ENCODE measurements around the gene RASGRP1. TPM values are rescaled to one million over a fixed set of nuclear protein-coding genes. Genes with fewer than 3 reads are reported as not detected.

Gene RASGRP1
- total RNA-seq, 1 experiment from 2014 or later, result 2.8 TPM

DNA sequence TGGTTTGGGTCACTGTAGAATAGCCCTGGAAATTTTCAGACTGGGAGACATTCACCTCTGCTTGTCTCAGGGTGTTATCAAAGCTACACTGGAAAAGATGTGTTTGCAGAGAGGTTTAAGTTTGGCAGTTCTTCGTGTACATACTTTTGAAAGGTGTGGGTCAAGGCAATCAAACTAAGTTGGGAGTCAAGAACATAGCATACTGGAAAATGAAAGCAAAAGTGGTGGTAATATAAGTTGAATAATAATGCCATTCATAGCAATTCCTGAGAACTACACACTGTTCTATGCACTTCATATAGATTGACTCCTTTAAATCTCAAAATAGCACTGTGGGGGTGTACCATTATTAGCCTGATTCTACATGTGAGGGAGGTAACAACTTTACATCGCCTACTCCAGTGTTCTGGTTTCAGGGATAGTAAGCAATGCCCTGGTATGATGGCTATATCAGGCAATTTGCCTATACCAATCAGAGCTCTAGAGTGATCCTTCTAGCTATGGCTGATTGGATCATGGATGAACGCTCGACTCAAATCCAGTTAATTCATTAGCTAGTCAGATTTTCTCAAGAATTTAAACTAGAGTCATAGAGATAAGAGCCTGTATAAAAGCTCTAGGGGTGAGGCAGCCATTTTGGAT is 44.6 kb upstream of the RASGRP1 start:
- Mint-ChIP-seq H3K4me3 (no peak overlapping the region), H3K36me3 (no peaks in the 10 kb centered on the region), H3K27ac (no peak overlapping the region), H3K9me3 (0 out of 2 replicates have a peak, but pooled peaks cover 4% of the 10 kb centered on the region), H3K27me3 (ENCODE audit: low read depth) (no peaks in the 10 kb centered on the region), H3K4me1 (peaks cover 15% of the 10 kb centered on the region)
- ATAC-seq (no peak), DNase-seq (ENCODE audit: low spot score) (no peak)
- ChIA-PET CTCF (interaction anchor here (2.6 kb wide), 1 partner anchor 45 kb away, joined by 11 read pairs; no protein-coding TSS in a partner anchor), POLR2A (no interaction called here)
- TF ChIP-seq ZNF232 (CRISPR knock-in tag; IDR thresholded peaks at IDR 0.05) (no peak), TEAD4 (CRISPR knock-in tag; IDR thresholded peaks at IDR 0.05) (no peak), GRHL2 (CRISPR knock-in tag; IDR thresholded peaks at IDR 0.05; ENCODE audit: insufficient replicate concordance, severe bottlenecking) (no peak), CREM (CRISPR knock-in tag; IDR thresholded peaks at IDR 0.05) (no peak), ZNF423 (CRISPR knock-in tag; IDR thresholded peaks at IDR 0.05) (no peak), JAZF1 (CRISPR knock-in tag; IDR thresholded peaks at IDR 0.05) (no peak), GABPB1 (CRISPR knock-in tag; IDR thresholded peaks at IDR 0.05) (no peak), SP1 (CRISPR knock-in tag; conservative IDR thresholded peaks at IDR 0.05) (no peak)
- TF ChIP-seq, protein P1, sequence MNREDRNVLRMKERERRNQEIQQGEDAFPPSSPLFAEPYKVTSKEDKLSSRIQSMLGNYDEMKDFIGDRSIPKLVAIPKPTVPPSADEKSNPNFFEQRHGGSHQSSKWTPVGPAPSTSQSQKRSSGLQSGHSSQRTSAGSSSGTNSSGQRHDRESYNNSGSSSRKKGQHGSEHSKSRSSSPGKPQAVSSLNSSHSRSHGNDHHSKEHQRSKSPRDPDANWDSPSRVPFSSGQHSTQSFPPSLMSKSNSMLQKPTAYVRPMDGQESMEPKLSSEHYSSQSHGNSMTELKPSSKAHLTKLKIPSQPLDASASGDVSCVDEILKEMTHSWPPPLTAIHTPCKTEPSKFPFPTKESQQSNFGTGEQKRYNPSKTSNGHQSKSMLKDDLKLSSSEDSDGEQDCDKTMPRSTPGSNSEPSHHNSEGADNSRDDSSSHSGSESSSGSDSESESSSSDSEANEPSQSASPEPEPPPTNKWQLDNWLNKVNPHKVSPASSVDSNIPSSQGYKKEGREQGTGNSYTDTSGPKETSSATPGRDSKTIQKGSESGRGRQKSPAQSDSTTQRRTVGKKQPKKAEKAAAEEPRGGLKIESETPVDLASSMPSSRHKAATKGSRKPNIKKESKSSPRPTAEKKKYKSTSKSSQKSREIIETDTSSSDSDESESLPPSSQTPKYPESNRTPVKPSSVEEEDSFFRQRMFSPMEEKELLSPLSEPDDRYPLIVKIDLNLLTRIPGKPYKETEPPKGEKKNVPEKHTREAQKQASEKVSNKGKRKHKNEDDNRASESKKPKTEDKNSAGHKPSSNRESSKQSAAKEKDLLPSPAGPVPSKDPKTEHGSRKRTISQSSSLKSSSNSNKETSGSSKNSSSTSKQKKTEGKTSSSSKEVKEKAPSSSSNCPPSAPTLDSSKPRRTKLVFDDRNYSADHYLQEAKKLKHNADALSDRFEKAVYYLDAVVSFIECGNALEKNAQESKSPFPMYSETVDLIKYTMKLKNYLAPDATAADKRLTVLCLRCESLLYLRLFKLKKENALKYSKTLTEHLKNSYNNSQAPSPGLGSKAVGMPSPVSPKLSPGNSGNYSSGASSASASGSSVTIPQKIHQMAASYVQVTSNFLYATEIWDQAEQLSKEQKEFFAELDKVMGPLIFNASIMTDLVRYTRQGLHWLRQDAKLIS (CRISPR knock-in tag; IDR thresholded peaks at IDR 0.05; ENCODE audit: borderline replicate concordance), result no peak
- TF ChIP-seq, protein P2, sequence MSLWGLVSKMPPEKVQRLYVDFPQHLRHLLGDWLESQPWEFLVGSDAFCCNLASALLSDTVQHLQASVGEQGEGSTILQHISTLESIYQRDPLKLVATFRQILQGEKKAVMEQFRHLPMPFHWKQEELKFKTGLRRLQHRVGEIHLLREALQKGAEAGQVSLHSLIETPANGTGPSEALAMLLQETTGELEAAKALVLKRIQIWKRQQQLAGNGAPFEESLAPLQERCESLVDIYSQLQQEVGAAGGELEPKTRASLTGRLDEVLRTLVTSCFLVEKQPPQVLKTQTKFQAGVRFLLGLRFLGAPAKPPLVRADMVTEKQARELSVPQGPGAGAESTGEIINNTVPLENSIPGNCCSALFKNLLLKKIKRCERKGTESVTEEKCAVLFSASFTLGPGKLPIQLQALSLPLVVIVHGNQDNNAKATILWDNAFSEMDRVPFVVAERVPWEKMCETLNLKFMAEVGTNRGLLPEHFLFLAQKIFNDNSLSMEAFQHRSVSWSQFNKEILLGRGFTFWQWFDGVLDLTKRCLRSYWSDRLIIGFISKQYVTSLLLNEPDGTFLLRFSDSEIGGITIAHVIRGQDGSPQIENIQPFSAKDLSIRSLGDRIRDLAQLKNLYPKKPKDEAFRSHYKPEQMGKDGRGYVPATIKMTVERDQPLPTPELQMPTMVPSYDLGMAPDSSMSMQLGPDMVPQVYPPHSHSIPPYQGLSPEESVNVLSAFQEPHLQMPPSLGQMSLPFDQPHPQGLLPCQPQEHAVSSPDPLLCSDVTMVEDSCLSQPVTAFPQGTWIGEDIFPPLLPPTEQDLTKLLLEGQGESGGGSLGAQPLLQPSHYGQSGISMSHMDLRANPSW (CRISPR knock-in tag; conservative IDR thresholded peaks at IDR 0.05; ENCODE audit: low read depth), result no peak
- TF ChIP-seq, protein P3, sequence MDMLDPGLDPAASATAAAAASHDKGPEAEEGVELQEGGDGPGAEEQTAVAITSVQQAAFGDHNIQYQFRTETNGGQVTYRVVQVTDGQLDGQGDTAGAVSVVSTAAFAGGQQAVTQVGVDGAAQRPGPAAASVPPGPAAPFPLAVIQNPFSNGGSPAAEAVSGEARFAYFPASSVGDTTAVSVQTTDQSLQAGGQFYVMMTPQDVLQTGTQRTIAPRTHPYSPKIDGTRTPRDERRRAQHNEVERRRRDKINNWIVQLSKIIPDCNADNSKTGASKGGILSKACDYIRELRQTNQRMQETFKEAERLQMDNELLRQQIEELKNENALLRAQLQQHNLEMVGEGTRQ (CRISPR knock-in tag; IDR thresholded peaks at IDR 0.05), result no peak
- TF ChIP-seq, protein P4, sequence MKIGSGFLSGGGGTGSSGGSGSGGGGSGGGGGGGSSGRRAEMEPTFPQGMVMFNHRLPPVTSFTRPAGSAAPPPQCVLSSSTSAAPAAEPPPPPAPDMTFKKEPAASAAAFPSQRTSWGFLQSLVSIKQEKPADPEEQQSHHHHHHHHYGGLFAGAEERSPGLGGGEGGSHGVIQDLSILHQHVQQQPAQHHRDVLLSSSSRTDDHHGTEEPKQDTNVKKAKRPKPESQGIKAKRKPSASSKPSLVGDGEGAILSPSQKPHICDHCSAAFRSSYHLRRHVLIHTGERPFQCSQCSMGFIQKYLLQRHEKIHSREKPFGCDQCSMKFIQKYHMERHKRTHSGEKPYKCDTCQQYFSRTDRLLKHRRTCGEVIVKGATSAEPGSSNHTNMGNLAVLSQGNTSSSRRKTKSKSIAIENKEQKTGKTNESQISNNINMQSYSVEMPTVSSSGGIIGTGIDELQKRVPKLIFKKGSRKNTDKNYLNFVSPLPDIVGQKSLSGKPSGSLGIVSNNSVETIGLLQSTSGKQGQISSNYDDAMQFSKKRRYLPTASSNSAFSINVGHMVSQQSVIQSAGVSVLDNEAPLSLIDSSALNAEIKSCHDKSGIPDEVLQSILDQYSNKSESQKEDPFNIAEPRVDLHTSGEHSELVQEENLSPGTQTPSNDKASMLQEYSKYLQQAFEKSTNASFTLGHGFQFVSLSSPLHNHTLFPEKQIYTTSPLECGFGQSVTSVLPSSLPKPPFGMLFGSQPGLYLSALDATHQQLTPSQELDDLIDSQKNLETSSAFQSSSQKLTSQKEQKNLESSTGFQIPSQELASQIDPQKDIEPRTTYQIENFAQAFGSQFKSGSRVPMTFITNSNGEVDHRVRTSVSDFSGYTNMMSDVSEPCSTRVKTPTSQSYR (CRISPR knock-in tag; IDR thresholded peaks at IDR 0.05), result no peak
- TF ChIP-seq, protein P5, sequence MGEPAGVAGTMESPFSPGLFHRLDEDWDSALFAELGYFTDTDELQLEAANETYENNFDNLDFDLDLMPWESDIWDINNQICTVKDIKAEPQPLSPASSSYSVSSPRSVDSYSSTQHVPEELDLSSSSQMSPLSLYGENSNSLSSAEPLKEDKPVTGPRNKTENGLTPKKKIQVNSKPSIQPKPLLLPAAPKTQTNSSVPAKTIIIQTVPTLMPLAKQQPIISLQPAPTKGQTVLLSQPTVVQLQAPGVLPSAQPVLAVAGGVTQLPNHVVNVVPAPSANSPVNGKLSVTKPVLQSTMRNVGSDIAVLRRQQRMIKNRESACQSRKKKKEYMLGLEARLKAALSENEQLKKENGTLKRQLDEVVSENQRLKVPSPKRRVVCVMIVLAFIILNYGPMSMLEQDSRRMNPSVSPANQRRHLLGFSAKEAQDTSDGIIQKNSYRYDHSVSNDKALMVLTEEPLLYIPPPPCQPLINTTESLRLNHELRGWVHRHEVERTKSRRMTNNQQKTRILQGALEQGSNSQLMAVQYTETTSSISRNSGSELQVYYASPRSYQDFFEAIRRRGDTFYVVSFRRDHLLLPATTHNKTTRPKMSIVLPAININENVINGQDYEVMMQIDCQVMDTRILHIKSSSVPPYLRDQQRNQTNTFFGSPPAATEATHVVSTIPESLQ (CRISPR knock-in tag; IDR thresholded peaks at IDR 0.05), result no peak
